NCI-H748 (cell line): Measurements from ENCODE around the gene NR5A2.
"Not testable (repeated sequence)": the region's sequence is repeated elsewhere in the genome, so short reads cannot be mapped to it uniquely, and the experiment has no call there.

Experiments used
- DNase-seq: peaks from one replicate; lab custom pipeline; 2025; ENCODE audit not compliant: unreplicated experiment; lab: John Stamatoyannopoulos, UW

Gene NR5A2

GRCh38 chr1:200162258-200162657 lies 134.7 kb downstream of the NR5A2 start:
- DNase-seq: no peak

DNA sequence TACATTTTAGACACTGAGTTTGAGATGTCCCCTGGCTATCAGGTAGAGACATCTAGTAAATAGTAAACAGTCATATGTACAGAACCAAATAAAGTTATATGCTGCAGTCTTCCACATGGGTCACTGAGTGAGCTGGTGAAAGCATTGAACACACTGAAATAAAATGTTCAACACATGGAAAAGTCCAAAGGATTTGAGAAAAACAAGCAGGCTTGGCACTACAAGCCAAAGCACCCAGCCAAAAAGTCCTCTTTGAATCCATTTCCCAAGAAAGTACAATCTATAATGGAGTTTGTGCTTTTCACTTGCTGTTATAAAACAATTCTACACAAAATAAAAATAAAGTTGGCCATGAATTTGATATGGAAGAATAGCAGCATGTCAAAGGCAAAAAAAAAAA lies 135.4 kb downstream of the NR5A2 start:
- DNase-seq: no peak

DNA sequence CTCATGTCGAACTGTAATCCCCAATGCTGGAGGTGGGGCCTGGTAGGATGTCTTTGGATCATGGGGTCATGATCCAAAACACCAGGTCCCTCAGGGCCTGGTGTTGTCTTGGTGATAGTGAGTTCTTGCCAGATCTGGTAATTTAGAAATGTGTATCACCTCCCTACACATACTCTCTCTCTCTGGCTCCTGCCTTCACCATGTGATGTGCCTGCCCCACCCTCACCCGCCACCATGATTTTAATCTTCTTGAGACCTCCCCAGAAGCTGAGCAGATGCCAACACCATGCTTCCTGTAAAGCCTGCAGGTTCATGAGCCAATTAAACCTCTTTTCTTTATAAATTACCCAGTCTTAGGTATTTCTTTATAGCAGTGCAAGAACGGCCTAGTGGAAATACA lies 136.4 kb downstream of the NR5A2 start:
- DNase-seq: no peak

DNA sequence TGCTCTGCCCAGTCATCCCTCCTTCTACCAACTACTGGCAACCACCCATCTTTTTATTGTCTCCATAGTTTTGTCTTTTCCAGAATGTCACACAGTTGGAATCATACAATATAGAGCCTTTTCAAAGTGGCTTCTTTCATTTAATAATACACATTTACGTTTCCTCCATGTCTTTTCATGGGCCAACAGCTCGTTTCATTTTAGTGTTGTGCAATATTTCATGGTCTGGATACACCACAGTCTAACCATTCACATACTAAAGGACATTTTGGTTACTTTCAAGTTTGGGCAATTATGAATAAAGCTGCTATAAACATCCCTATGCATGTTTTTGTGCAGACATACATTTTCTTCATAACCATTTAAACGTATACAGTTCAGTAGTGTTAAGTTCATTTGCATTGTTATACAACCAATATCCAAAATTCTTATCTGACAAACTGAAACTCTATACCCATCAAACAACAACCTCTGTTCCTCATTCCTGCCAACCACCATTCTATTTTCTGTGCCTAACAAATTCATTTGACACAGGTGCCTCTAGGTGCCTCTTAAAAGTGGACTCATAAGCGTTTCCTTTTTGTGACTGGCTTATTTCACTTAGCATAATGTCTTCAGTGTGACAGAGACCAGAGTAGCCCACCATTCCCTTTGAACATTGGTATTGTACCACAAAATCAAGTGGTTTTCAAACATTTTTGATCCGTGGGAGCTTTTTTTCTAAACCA lies 138.1 kb downstream of the NR5A2 start:
- DNase-seq: no peak

DNA sequence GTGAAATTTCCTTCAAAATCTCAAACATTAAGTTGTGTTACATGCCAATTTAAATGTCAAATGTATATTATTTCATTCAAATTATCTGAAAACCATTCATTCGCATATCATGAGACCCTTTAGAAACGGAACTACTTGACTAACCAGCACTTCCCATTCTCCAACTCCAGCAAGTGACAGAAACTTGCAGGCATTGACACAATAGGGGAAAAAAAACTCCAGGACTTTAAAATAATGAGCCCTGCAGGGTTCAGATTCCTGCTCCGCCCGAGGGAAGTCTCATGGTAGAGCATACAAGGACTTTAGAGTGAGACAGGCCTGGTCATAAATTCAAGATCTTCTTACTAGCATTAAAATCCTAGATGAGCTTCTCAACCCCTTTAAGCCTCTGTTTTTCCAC lies 138.9 kb downstream of the NR5A2 start:
- no peak for DNase-seq

- no peak for DNase-seq
Observed at GRCh38 chr1:200168926-200169325, 141.4 kb downstream of the NR5A2 start.

GRCh38 chr1:200172311-200172710 lies 144.8 kb downstream of the NR5A2 start:
- DNase-seq: no peak

DNA sequence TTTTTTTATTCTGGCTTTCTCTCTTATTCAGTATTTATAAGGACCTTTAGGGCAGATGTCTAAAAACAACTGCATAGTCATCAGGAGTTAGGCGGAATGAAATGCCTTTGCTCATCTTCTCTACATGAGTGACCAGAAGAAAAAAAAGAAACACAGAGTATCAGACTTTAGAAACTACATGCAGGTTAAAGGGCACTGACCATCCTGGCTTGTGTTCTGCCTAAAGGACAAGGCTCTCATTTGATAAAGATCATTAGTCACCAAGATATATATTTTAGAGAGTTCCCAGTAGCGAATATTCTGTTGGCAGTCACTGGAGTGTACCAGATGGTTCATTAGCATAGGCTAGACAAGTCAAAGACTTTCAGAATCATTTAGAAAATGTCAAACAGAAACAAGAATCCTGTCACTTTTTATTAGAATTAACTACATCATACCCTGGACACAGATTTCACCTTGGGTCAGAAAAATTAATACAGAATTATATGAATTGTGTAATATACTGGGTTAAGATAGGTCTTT lies 145.6 kb downstream of the NR5A2 start:
- DNase-seq: no peak

- no peak for DNase-seq
Observed at GRCh38 chr1:200174525-200175295, 147.2 kb downstream of the NR5A2 start.

DNA sequence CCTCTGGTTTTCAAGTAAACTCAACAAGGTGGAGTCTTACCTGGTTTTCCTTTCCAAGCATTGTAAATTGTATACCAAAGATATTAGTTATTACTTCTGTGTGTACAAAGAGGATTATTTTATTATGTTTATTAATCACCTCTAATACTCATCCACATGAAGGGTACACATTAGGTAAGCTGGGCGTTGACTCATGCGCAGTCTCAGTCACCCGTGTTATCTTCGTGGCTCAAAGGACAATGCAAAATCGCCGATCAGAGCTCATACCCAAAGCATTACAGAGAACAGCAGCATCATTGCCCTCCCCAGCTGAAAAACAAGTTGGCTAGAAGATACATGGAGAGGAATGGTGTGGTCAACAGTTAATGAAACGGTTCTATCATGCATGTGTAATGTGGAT lies 148.7 kb downstream of the NR5A2 start:
- DNase-seq: no peak

DNA sequence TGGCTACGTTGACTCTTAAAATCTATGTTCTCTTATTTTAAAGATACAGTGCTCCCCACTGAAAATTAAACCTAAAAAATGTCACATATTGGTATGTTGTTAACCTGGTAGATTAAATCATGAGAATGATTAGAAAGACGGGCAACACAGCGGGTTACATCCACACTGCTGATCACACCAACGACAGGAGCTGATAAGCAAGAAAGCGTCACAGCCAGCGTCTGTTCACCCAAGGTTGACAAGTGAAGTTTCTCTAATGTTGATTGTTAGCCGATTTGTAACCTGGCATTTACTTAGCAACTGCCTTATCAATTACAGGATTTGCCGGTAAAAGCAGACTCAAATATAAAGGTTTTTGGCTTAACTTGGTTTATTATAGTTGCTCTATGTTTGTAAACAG lies 149.3 kb downstream of the NR5A2 start:
- DNase-seq: no peak

DNA sequence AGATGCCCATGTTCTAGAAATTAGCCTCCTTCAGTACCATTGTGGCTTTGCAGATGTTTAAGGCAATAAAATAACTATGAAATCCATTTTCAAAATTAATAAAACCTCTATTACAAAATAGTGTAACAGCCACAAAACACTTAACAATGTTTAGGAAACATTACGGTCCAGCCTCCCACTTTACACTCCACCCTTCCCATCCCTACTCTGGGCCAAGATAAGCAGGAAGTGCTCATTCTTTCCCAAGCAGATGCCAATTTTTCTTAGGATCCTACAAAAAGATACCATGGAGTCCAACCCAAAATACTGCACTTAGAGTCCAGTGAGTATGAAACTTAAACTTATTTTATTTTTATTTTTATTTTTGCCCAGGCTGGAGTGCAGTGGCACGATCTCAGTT lies 150.8 kb downstream of the NR5A2 start:
- no peak for DNase-seq

DNA sequence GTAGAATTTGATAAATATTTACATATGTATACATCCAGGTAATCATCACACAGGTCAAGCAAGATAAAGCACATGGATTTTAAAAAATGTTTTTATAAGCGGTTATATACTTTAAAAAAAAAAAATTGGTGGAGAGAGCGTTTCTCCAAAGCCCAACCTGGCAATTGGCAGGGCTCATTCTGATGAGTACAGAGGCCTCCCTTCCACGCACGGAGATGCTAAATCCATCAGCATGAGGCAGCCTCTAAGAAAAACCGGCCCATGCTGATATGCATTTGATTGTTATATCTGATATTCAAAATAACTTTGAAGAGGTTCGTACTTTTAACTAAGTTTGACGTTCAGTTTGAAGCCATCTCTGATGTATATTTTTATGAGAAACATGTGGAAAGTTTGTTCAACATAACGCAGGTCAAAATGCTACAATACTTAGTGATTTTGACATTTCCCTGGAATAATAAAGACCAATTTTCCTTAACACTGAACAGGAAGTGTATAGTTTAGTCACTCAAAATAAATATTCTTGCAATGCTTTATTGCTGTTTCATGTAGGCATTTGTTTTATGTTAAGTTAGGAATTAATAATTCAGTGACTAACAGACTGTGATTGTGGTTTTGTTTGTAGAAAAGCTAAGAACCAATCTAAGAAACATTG lies 151.7 kb downstream of the NR5A2 start:
- DNase-seq: no peak

- DNase-seq: no peak
Observed at GRCh38 chr1:200179781-200180160, 152.3 kb downstream of the NR5A2 start.

DNA sequence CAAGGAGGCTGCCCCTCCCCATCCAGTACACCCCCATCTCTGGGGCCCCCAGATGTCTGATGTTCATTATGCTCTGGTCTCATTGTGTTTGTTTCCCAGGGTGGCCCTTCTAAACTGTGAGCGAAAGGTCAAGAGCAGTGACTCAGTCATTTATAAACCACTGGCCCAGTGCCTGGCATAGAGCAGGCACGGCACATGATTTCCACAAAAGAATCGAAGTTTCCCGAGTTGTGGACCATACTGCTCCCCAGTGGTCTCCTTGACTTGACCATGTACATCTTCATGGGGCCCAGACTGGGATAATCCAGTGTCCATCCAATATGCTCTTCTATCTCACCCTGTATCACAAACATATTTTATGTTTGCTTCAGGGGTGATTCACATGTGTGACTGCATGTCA lies 153.3 kb downstream of the NR5A2 start:
- DNase-seq: no peak

DNA sequence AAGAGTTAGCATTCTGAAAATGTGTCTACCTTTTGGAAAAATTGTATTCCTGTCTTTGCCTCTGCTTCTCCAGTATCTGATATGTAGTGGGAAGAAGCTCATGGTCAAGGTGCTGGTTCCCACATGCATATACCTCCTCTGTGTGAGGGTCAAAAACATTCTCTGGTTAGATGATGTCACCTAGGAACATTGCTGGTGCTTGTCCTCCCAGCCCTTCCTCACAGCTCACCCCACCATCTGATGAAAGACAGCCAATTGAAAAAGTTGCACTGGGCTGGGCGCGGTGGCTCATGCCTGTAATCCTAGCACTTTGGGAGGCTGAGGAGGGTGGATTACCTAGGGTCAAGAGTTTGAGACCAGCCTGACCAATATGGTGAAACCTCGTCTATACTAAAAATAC lies 154.4 kb downstream of the NR5A2 start:
- no peak for DNase-seq

DNA sequence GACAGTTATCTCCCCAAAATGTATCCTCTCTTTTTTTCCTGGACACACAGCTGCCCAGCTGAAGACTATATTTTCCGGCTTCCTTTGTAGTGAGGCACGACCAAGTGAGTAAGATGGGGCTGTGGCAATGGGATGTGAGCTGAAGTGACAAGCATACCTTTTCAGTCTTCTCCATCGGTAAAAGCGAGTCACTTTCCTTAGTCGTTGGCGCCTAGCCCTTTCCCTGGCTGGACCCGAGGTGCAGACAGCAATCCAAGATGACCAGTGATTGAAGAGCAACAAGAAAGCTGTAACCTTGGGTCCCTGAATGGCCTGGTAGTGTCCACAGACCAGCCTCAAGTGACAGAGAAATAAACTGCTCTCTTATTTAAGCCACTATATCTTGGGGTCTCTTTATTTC lies 155.2 kb downstream of the NR5A2 start:
- DNase-seq: no peak

DNA sequence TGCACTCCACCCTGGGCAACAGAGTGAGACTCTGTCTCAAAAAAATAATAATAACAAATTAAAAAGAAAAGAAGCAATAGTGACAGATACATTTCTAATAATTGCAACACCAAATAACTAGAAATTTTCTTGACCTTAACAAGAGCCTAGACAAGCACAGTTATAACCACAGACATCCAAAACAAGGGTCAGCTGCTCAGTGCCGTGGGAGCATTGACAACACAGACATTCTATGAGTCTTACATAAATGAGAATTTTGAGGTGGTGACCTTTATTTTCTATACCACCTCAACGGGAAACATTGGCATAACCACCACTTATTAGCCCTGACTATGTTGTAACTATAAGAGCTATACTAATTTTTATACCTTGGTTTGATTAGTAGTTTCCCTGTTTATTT lies 156.1 kb downstream of the NR5A2 start:
- DNase-seq: no peak

GRCh38 chr1:200184196-200184595 lies 156.7 kb downstream of the NR5A2 start:
- peak; percentile 44 for DNase-seq

- DNase-seq: not testable (repeated sequence)
Observed at GRCh38 chr1:200185191-200185590, 157.7 kb downstream of the NR5A2 start.

DNA sequence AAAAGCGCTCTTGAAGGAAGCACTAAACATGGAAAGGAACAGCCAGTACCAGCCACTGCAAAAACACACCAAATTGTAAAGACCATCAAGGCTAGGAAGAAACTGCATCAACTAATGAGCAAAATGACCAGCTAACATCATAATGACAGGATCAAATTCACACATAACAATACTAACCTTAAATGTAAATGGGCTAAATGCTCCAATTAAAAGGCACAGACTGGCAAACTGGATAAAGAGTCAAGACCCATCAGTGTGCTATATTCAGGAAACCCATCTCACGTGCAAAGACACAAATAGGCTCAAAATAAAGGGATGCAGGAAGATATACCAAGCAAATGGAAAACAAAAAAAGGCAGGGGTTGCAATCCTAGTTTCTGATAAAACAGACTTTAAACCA lies 159.8 kb downstream of the NR5A2 start:
- DNase-seq: not testable (repeated sequence)

DNA sequence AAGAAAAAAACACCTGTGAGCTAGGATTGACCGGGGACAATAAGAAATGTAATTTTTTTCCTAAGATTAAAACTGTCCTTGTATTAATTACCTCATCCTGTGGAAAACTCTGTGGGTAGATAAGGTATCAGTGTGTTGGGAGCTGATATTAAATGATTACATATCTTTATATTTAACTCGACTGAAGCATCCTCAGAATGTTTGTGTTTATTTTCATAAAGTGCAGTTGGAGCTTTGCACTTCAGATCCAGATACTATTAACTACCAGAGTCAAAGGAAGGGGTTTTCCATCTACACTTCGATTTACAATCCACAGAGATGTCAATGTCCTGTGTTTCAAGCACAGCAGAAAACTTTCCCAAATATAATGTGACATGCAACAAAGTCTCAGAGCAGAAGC lies 164.5 kb downstream of the NR5A2 start:
- DNase-seq: no peak
